Central memory CD8-positive, alpha-beta T cell (primary cell): ENCODE data around the gene STBD1.
"Not testable (repeated sequence)": the region's sequence is repeated elsewhere in the genome, so short reads cannot be mapped to it uniquely, and the experiment has no call there.

Experiments used
- ATAC-seq: fragments of 150-1000 bp; cut with Tn5 transposase; replicated peaks from 2 replicates; pipeline ENCODE4 v1.10.0; 2022; ENCODE audit warnings: mild to moderate bottlenecking, moderate FRiP score, moderate number of reproducible peaks; ENCODE audit not compliant: poor library complexity, severe bottlenecking; ENCODE audit errors: extremely low read depth
- DNase-seq, 2 donors: peaks; one replicate each; pipeline ENCODE4 v3.0.0; 2021; ENCODE audit warnings: low spot score in 2 of 2
- H3K27ac Mint-ChIP-seq: one replicate; pipeline ENCODE4 v1.8.0; 2022; ENCODE audit warnings: low read depth, mild to moderate bottlenecking, moderate library complexity, mixed read lengths
- H3K27me3 Mint-ChIP-seq: one replicate; pipeline ENCODE4 v1.8.0; 2022; ENCODE audit warnings: mixed read lengths
- H3K36me3 Mint-ChIP-seq: one replicate; pipeline ENCODE4 v1.8.0; 2022; ENCODE audit warnings: mild to moderate bottlenecking, moderate library complexity, mixed read lengths; ENCODE audit not compliant: insufficient read depth
- H3K4me1 Mint-ChIP-seq: one replicate; pipeline ENCODE4 v1.8.0; 2022; ENCODE audit warnings: mixed read lengths
- H3K4me3 Mint-ChIP-seq: one replicate; pipeline ENCODE4 v1.8.0; 2022; ENCODE audit warnings: mild to moderate bottlenecking, moderate library complexity, mixed read lengths
- H3K9me3 Mint-ChIP-seq: one replicate; pipeline ENCODE4 v1.8.0; 2022; ENCODE audit warnings: mixed read lengths

STBD1 gene

GRCh38 chr4:76275486-76276124 is 30.9 kb upstream of the STBD1 start:
- ATAC-seq: no peak
- no peak for DNase-seq
- Mint-ChIP-seq H3K36me3 (no peaks in the 10 kb centered on the region), H3K27ac (peak overlapping the region; percentile 27), H3K27me3 (peaks cover 71% of the 10 kb centered on the region), H3K4me1 (peaks cover 13% of the 10 kb centered on the region), H3K9me3 (no peaks in the 10 kb centered on the region), H3K4me3 (no peak overlapping the region)

- no peak overlapping the region for H3K4me3 Mint-ChIP-seq
- DNase-seq: no peak
- H3K27ac Mint-ChIP-seq: no peak overlapping the region
Observed at GRCh38 chr4:76276813-76277212, 29.7 kb upstream of the STBD1 start.

GRCh38 chr4:76277667-76278066 is 28.9 kb upstream of the STBD1 start:
- H3K4me1 Mint-ChIP-seq: peaks cover 13% of the 10 kb centered on the region
- no peaks in the 10 kb centered on the region for H3K36me3 Mint-ChIP-seq
- no peak for DNase-seq
- H3K9me3 Mint-ChIP-seq: no peaks in the 10 kb centered on the region
- H3K27me3 Mint-ChIP-seq: peaks cover 60% of the 10 kb centered on the region
- ATAC-seq: no peak
- no peak overlapping the region for H3K27ac Mint-ChIP-seq
- no peak overlapping the region for H3K4me3 Mint-ChIP-seq

More at GRCh38 chr4:76276813-76277212, 29.7 kb upstream of the STBD1 start:
- H3K36me3 Mint-ChIP-seq: no peaks in the 10 kb centered on the region
- no peaks in the 10 kb centered on the region for H3K9me3 Mint-ChIP-seq
- peak; percentile 74 for ATAC-seq
- peaks cover 60% of the 10 kb centered on the region for H3K27me3 Mint-ChIP-seq
- H3K4me1 Mint-ChIP-seq: peaks cover 13% of the 10 kb centered on the region

GRCh38 chr4:76278583-76278982 is 27.9 kb upstream of the STBD1 start:
- no peaks in the 10 kb centered on the region for H3K36me3 Mint-ChIP-seq
- H3K27ac Mint-ChIP-seq: no peak overlapping the region
- no peaks in the 10 kb centered on the region for H3K9me3 Mint-ChIP-seq
- H3K4me3 Mint-ChIP-seq: no peak overlapping the region
- peaks cover 13% of the 10 kb centered on the region for H3K4me1 Mint-ChIP-seq
- H3K27me3 Mint-ChIP-seq: peaks cover 50% of the 10 kb centered on the region
- ATAC-seq (no peak), DNase-seq (no peak)

- H3K27ac Mint-ChIP-seq: no peak overlapping the region
- ATAC-seq (no peak), DNase-seq (no peak)
- no peak overlapping the region for H3K4me3 Mint-ChIP-seq
- H3K27me3 Mint-ChIP-seq: peaks cover 43% of the 10 kb centered on the region
- peaks cover 18% of the 10 kb centered on the region for H3K4me1 Mint-ChIP-seq
- no peaks in the 10 kb centered on the region for H3K9me3 Mint-ChIP-seq
- no peaks in the 10 kb centered on the region for H3K36me3 Mint-ChIP-seq
Observed at GRCh38 chr4:76279462-76279861, 27.1 kb upstream of the STBD1 start.

GRCh38 chr4:76280488-76281441 is 25.8 kb upstream of the STBD1 start:
- Mint-ChIP-seq H3K4me3 (no peak overlapping the region), H3K27me3 (peaks cover 30% of the 10 kb centered on the region), H3K9me3 (no peaks in the 10 kb centered on the region), H3K4me1 (peaks cover 18% of the 10 kb centered on the region), H3K36me3 (peaks cover 1% of the 10 kb centered on the region), H3K27ac (no peak overlapping the region)
- no peak for ATAC-seq
- DNase-seq: no peak

- H3K27me3 Mint-ChIP-seq: peaks cover 22% of the 10 kb centered on the region
- H3K36me3 Mint-ChIP-seq, DNase-seq, ATAC-seq, H3K9me3 Mint-ChIP-seq, H3K4me3 Mint-ChIP-seq, H3K4me1 Mint-ChIP-seq, H3K27ac Mint-ChIP-seq: not testable (repeated sequence)
Observed at GRCh38 chr4:76281594-76281993, 24.9 kb upstream of the STBD1 start.

GRCh38 chr4:76282941-76283689 is 23.4 kb upstream of the STBD1 start:
- ATAC-seq: no peak
- Mint-ChIP-seq H3K4me3 (no peak overlapping the region), H3K36me3 (peaks cover 1% of the 10 kb centered on the region), H3K9me3 (no peaks in the 10 kb centered on the region), H3K27me3 (peaks cover 7% of the 10 kb centered on the region), H3K4me1 (peaks cover 5% of the 10 kb centered on the region), H3K27ac (no peak overlapping the region)
- no peak for DNase-seq

GRCh38 chr4:76283900-76284299 is 22.6 kb upstream of the STBD1 start:
- Mint-ChIP-seq H3K4me1 (peaks cover 5% of the 10 kb centered on the region), H3K4me3 (no peak overlapping the region), H3K9me3 (no peaks in the 10 kb centered on the region), H3K27me3 (peaks cover 4% of the 10 kb centered on the region), H3K27ac (no peak overlapping the region), H3K36me3 (peaks cover 1% of the 10 kb centered on the region)
- ATAC-seq (no peak), DNase-seq (no peak)

GRCh38 chr4:76287811-76288210 is 18.7 kb upstream of the STBD1 start:
- not testable (repeated sequence) for H3K4me3 Mint-ChIP-seq, H3K27ac Mint-ChIP-seq, H3K9me3 Mint-ChIP-seq, H3K36me3 Mint-ChIP-seq, DNase-seq, ATAC-seq, H3K4me1 Mint-ChIP-seq
- H3K27me3 Mint-ChIP-seq: peaks cover 28% of the 10 kb centered on the region

- H3K4me3 Mint-ChIP-seq: no peak overlapping the region
- no peaks in the 10 kb centered on the region for H3K36me3 Mint-ChIP-seq
- no peak for ATAC-seq
Observed at GRCh38 chr4:76292730-76293129, 13.8 kb upstream of the STBD1 start.

GRCh38 chr4:76293772-76294171 is 12.8 kb upstream of the STBD1 start:
- Mint-ChIP-seq H3K27ac (no peak overlapping the region), H3K9me3 (peaks cover 11% of the 10 kb centered on the region), H3K4me3 (no peak overlapping the region), H3K27me3 (peaks cover 25% of the 10 kb centered on the region), H3K36me3 (no peaks in the 10 kb centered on the region), H3K4me1 (no peaks in the 10 kb centered on the region)
- ATAC-seq (no peak), DNase-seq (no peak)

More at GRCh38 chr4:76292730-76293129, 13.8 kb upstream of the STBD1 start:
- Mint-ChIP-seq H3K4me1 (no peaks in the 10 kb centered on the region), H3K27ac (no peak overlapping the region), H3K27me3 (peaks cover 28% of the 10 kb centered on the region), H3K9me3 (peaks cover 6% of the 10 kb centered on the region)
- DNase-seq: no peak
